HAP-1 (cell line): ENCODE measurements around the gene RADIL.

ENCODE experiments used
- DNase-seq, 2 experiments: peaks; one replicate each; pipeline ENCODE4 v3.0.0-alpha.2; 2016 to 2020; ENCODE audit warnings: low spot score in 2 of 2
- H3K27me3 ChIP-seq: fragments of 250-450 bp; sonication (Bioruptor Pico); 2 replicates; pipeline ENCODE4 v1.5.1; 2020; ENCODE audit warnings: low read depth, mild to moderate bottlenecking, moderate library complexity
- H3K36me3 ChIP-seq: fragments of 250-450 bp; sonication (Bioruptor Pico); replicated peaks from 2 replicates; pipeline ENCODE4 v1.5.1; 2020; ENCODE audit warnings: mild to moderate bottlenecking
- H3K4me1 ChIP-seq: fragments of 250-450 bp; sonication (Bioruptor Pico); 2 replicates; pipeline ENCODE4 v1.5.1; 2020; ENCODE audit warnings: mild to moderate bottlenecking
- H3K4me3 ChIP-seq: fragments of 250-450 bp; sonication (Bioruptor Pico); 2 replicates; pipeline ENCODE4 v1.5.1; 2020; ENCODE audit warnings: mild to moderate bottlenecking, moderate library complexity
- H3K9me3 ChIP-seq: fragments of 250-450 bp; sonication (Bioruptor Pico); 2 replicates; pipeline ENCODE4 v1.5.1; 2020; ENCODE audit warnings: mild to moderate bottlenecking, moderate library complexity
- in situ Hi-C: fragments of 300-500 bp; cut with MboI; formaldehyde crosslinking; loops from 3 replicates; pipeline ENCODE4 v1.14.3; 2020; ENCODE audit warnings: low sequenced_read_pairs, inconsistent platforms, mixed read lengths

RADIL gene

GRCh38 chr7:4822677-4823076, 60.8 kb downstream of the RADIL start:
- Histone ChIP-seq H3K9me3 (no peaks in the 10 kb centered on the region), H3K4me1 (no peaks in the 10 kb centered on the region), H3K36me3 (no peaks in the 10 kb centered on the region), H3K4me3 (no peak overlapping the region), H3K27me3 (no peaks in the 10 kb centered on the region)
- in situ Hi-C loops: no loop called here
- DNase-seq: no peak

- in situ Hi-C loops: no loop called here
- H3K4me1 ChIP-seq: no peaks in the 10 kb centered on the region
- no peak overlapping the region for H3K4me3 ChIP-seq
- DNase-seq: no peak
- no peaks in the 10 kb centered on the region for H3K27me3 ChIP-seq
- H3K9me3 ChIP-seq: no peaks in the 10 kb centered on the region
- H3K36me3 ChIP-seq: no peaks in the 10 kb centered on the region
Observed at GRCh38 chr7:4820967-4821471, 62.5 kb downstream of the RADIL start.

GRCh38 chr7:4820405-4820966, 63.0 kb downstream of the RADIL start:
- H3K4me1 ChIP-seq: no peaks in the 10 kb centered on the region
- no peaks in the 10 kb centered on the region for H3K27me3 ChIP-seq
- H3K4me3 ChIP-seq: no peak overlapping the region
- in situ Hi-C loops: no loop called here
- no peaks in the 10 kb centered on the region for H3K36me3 ChIP-seq
- H3K9me3 ChIP-seq: no peaks in the 10 kb centered on the region
- no peak for DNase-seq

- no peak for DNase-seq
- Histone ChIP-seq H3K9me3 (no peaks in the 10 kb centered on the region), H3K27me3 (no peaks in the 10 kb centered on the region), H3K4me1 (no peaks in the 10 kb centered on the region), H3K36me3 (no peaks in the 10 kb centered on the region), H3K4me3 (no peak overlapping the region)
- in situ Hi-C loops: no loop called here
Observed at GRCh38 chr7:4819560-4820404, 63.7 kb downstream of the RADIL start.

- Histone ChIP-seq H3K9me3 (no peaks in the 10 kb centered on the region), H3K36me3 (no peaks in the 10 kb centered on the region), H3K4me3 (no peak overlapping the region), H3K27me3 (no peaks in the 10 kb centered on the region), H3K4me1 (no peaks in the 10 kb centered on the region)
- in situ Hi-C loops: no loop called here
- DNase-seq: no peak
Observed at GRCh38 chr7:4818000-4818794, 65.3 kb downstream of the RADIL start.

GRCh38 chr7:4817178-4817901, 66.2 kb downstream of the RADIL start:
- Histone ChIP-seq H3K36me3 (no peaks in the 10 kb centered on the region), H3K4me1 (no peaks in the 10 kb centered on the region), H3K27me3 (no peaks in the 10 kb centered on the region), H3K9me3 (no peaks in the 10 kb centered on the region), H3K4me3 (no peak overlapping the region)
- no peak for DNase-seq
- in situ Hi-C loops: no loop called here

- Histone ChIP-seq H3K4me3 (no peak overlapping the region), H3K36me3 (no peaks in the 10 kb centered on the region), H3K9me3 (no peaks in the 10 kb centered on the region), H3K4me1 (no peaks in the 10 kb centered on the region), H3K27me3 (no peaks in the 10 kb centered on the region)
- in situ Hi-C loops: no loop called here
- no peak for DNase-seq
Observed at GRCh38 chr7:4816419-4817080, 67.0 kb downstream of the RADIL start.

GRCh38 chr7:4815609-4816418, 67.7 kb downstream of the RADIL start:
- H3K36me3 ChIP-seq: no peaks in the 10 kb centered on the region
- H3K27me3 ChIP-seq: no peaks in the 10 kb centered on the region
- H3K4me1 ChIP-seq: no peaks in the 10 kb centered on the region
- H3K9me3 ChIP-seq: no peaks in the 10 kb centered on the region
- no peak overlapping the region for H3K4me3 ChIP-seq
- in situ Hi-C loops: no loop called here
- no peak for DNase-seq

- in situ Hi-C loops: no loop called here
Observed at GRCh38 chr7:4815121-4815520, 68.4 kb downstream of the RADIL start.

GRCh38 chr7:4814433-4814832, 69.1 kb downstream of the RADIL start:
- Histone ChIP-seq H3K36me3 (no peaks in the 10 kb centered on the region), H3K9me3 (no peaks in the 10 kb centered on the region), H3K4me1 (no peaks in the 10 kb centered on the region), H3K4me3 (no peak overlapping the region), H3K27me3 (no peaks in the 10 kb centered on the region)
- in situ Hi-C loops: no loop called here
- DNase-seq: no peak

More at GRCh38 chr7:4815121-4815520, 68.4 kb downstream of the RADIL start:
- H3K27me3 ChIP-seq: no peaks in the 10 kb centered on the region
- no peaks in the 10 kb centered on the region for H3K9me3 ChIP-seq
- H3K4me3 ChIP-seq: no peak overlapping the region
- no peaks in the 10 kb centered on the region for H3K36me3 ChIP-seq
- no peak for DNase-seq
- no peaks in the 10 kb centered on the region for H3K4me1 ChIP-seq

GRCh38 chr7:4809666-4810065, 73.8 kb downstream of the RADIL start:
- no peak for DNase-seq
- H3K36me3 ChIP-seq: no peaks in the 10 kb centered on the region
- no peaks in the 10 kb centered on the region for H3K27me3 ChIP-seq
- H3K4me3 ChIP-seq: no peak overlapping the region
- no peaks in the 10 kb centered on the region for H3K9me3 ChIP-seq
- no peaks in the 10 kb centered on the region for H3K4me1 ChIP-seq
- in situ Hi-C loops: no loop called here

GRCh38 chr7:4809091-4809591, 74.4 kb downstream of the RADIL start:
- H3K9me3 ChIP-seq: no peaks in the 10 kb centered on the region
- no peak overlapping the region for H3K4me3 ChIP-seq
- no peaks in the 10 kb centered on the region for H3K36me3 ChIP-seq
- in situ Hi-C loops: no loop called here
- no peaks in the 10 kb centered on the region for H3K27me3 ChIP-seq
- DNase-seq: no peak
- no peaks in the 10 kb centered on the region for H3K4me1 ChIP-seq
